Measurements from ENCODE around the gene SERINC1. TPM values are rescaled to one million over a fixed set of nuclear protein-coding genes. Genes with fewer than 3 reads are reported as not detected.
"Not testable (repeated sequence)": the region's sequence is repeated elsewhere in the genome, so short reads cannot be mapped to it uniquely, and the experiment has no call there.

The SERINC1 gene
- total RNA-seq: 44.0 and 46.4 TPM in 2 replicates

GRCh38 chr6:122471107-122472021, at the start of gene SERINC1:
TSS of gene SERINC1 (minus strand) at chr6:122471807. CDS start at chr6:122471737, 70 bp downstream.
- Mint-ChIP-seq H3K4me3 (ENCODE audit: low read depth) (peak within 1 kb of the TSS; percentile 99), H3K27me3 (ENCODE audit: low read depth) (no peaks in the 10 kb centered on the region), H3K9me3 (no peaks in the 10 kb centered on the region), H3K4me1 (ENCODE audit: low read depth) (peaks cover 22% of the 10 kb centered on the region), H3K36me3 (ENCODE audit: low read depth) (peaks cover 15% of the 10 kb centered on the region), H3K27ac (peak within 1 kb of the TSS; percentile 99)
- intact Hi-C loops (cut with micrococcal nuclease): loop anchor here (1.0 to 10.0 kb wide), 3 partner anchors 72 to 253 kb away; partner anchors contain the start of gene HSF2
- peak; percentile 88 for DNase-seq (ENCODE audit: low spot score)

DNA sequence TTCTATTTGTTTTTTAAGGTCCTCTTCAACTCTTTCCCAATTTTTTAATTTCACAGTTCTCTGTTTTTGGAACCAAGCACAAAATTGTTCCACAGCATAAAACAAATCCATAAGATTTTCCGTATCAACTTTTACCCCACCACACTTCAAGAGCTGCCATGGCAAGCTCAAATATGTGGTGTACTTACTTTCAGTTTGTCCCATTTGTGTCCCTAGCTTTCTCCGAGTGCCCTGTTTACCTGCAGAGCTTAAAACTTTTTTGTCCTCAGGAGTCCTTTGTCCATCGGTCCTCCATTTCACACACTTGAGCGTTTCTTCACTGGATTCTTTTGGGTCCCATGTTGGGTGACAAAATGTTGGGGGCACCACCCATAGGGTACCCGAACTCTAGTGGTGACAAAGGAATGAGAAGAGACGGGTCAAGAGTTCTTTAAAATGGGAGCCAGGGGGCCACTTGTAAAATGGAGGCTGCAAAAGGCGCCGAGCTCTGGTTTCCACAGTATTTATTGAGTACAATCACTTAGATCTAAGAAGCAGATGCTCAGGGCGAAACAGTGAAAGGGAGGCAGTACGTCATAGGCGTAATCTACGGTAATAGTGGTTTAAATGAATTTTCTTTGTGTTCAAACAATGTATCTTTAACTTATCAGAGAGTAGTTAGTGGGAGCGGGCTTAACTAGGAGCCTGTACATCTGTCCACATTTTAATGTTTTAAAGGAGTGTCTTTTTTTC, 39.8 kb upstream of the SERINC1 start:
- no peak for DNase-seq (ENCODE audit: low spot score)
- H3K27me3 Mint-ChIP-seq (ENCODE audit: low read depth): peaks cover under 1% of the 10 kb centered on the region
- peaks cover 3% of the 10 kb centered on the region for H3K9me3 Mint-ChIP-seq
- H3K4me3 Mint-ChIP-seq (ENCODE audit: low read depth): no peak overlapping the region
- intact Hi-C loops (cut with micrococcal nuclease): no loop called here
- H3K27ac Mint-ChIP-seq: no peak overlapping the region
- H3K4me1 Mint-ChIP-seq (ENCODE audit: low read depth): no peaks in the 10 kb centered on the region
- H3K36me3 Mint-ChIP-seq (ENCODE audit: low read depth): no peaks in the 10 kb centered on the region

DNA sequence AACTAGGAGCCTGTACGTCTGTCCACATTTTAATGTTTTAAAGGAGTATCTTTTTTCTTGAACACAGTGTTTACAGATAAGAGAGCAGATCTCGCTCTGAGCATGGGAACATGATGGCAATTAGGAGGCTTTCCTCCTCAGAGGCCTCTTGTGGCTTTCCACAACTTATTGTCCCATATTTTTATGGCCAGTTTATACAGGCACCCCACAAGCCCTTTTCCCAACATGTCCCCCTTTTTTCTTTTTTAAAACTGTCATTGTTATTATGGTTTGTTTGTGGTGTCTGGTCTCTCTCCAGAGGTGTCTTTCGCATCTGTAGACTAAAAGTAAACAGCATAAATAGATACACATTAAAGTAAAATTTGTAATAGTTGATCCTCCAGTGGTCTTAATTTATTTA, 33.6 kb upstream of the SERINC1 start:
- H3K9me3 Mint-ChIP-seq: peaks cover 26% of the 10 kb centered on the region
- H3K27me3 Mint-ChIP-seq (ENCODE audit: low read depth); H3K4me1 Mint-ChIP-seq (ENCODE audit: low read depth); intact Hi-C loops (cut with micrococcal nuclease); H3K27ac Mint-ChIP-seq; DNase-seq (ENCODE audit: low spot score); H3K4me3 Mint-ChIP-seq (ENCODE audit: low read depth); H3K36me3 Mint-ChIP-seq (ENCODE audit: low read depth): not testable (repeated sequence)

- intact Hi-C loops (cut with micrococcal nuclease): no loop called here
- no peak overlapping the region for H3K27ac Mint-ChIP-seq
- DNase-seq (ENCODE audit: low spot score): no peak
- H3K4me3 Mint-ChIP-seq (ENCODE audit: low read depth): no peak overlapping the region
- H3K9me3 Mint-ChIP-seq: peaks cover 31% of the 10 kb centered on the region
- H3K4me1 Mint-ChIP-seq (ENCODE audit: low read depth): no peaks in the 10 kb centered on the region
- peaks cover 4% of the 10 kb centered on the region for H3K27me3 Mint-ChIP-seq (ENCODE audit: low read depth)
- no peaks in the 10 kb centered on the region for H3K36me3 Mint-ChIP-seq (ENCODE audit: low read depth)
Measured at GRCh38 chr6:122501475-122501874, 29.9 kb upstream of the SERINC1 start.

DNA sequence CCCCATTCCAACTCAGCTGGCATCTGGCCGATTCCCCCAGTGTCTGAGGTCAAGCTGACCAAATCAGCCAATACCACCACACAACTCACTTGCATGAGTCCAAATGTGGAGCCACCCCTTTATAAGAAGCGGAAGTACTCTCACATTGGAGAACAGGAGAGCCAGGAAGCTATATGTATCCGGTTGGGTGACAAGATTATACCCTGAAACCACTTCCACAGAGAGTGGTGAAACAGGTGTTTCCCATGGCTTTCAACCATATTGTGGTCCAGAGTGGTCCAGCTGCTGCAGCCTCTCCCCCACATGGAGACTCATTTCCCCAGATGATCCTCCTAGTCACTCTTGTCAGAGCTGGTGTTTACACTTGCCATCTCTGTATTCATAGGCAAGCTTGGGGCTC, 24.0 kb upstream of the SERINC1 start:
- H3K4me3 Mint-ChIP-seq (ENCODE audit: low read depth): no peak overlapping the region
- H3K9me3 Mint-ChIP-seq: peaks cover 20% of the 10 kb centered on the region
- peaks cover 3% of the 10 kb centered on the region for H3K36me3 Mint-ChIP-seq (ENCODE audit: low read depth)
- H3K4me1 Mint-ChIP-seq (ENCODE audit: low read depth): peaks cover 5% of the 10 kb centered on the region
- peaks cover 6% of the 10 kb centered on the region for H3K27me3 Mint-ChIP-seq (ENCODE audit: low read depth)
- no peak for DNase-seq (ENCODE audit: low spot score)
- H3K27ac Mint-ChIP-seq: no peak overlapping the region
- intact Hi-C loops (cut with micrococcal nuclease): no loop called here

GRCh38 chr6:122494665-122495272, 23.2 kb upstream of the SERINC1 start:
- Mint-ChIP-seq H3K36me3 (ENCODE audit: low read depth) (peaks cover 3% of the 10 kb centered on the region), H3K9me3 (peaks cover 18% of the 10 kb centered on the region), H3K4me3 (ENCODE audit: low read depth) (no peak overlapping the region), H3K27me3 (ENCODE audit: low read depth) (peaks cover 6% of the 10 kb centered on the region), H3K27ac (no peak overlapping the region), H3K4me1 (ENCODE audit: low read depth) (peaks cover 5% of the 10 kb centered on the region)
- DNase-seq (ENCODE audit: low spot score): no peak
- intact Hi-C loops (cut with micrococcal nuclease): loop anchor here (5.0 kb wide), 2 partner anchors 112 to 233 kb away; no protein-coding TSS in a partner anchor

DNA sequence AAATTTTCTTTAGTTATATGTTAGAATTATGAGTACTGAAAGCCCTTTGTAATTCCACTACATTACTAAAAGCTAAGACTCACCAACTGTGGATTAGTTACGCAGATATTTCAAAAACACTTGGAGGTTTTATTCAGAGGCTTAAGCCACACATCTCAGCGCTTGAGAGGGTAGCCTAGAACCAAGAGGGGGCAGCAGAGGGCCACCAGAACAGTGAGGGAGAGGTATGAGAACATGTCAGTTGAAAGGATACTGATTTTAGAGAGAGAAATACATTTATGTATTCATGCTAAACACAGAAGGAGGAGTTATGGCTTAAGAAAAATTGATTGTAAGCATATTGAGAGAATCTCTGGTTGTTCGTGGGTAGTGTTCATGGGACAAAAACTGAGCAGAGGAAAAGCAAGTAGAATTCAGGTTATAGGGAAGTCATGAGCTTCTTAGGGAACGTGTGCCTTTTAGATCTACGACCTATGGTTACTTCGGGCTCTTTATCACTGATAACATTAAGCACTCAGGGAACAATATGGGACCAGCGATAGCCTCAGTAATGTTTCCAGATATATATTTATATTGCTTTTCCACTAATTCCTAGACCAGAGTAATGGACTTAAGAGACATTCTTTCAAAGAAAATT, 20.4 kb upstream of the SERINC1 start:
- Mint-ChIP-seq H3K4me1 (ENCODE audit: low read depth) (peaks cover 5% of the 10 kb centered on the region), H3K4me3 (ENCODE audit: low read depth) (no peak overlapping the region), H3K27me3 (ENCODE audit: low read depth) (peaks cover 1% of the 10 kb centered on the region), H3K9me3 (peaks cover 9% of the 10 kb centered on the region), H3K27ac (no peak overlapping the region), H3K36me3 (ENCODE audit: low read depth) (peaks cover 3% of the 10 kb centered on the region)
- intact Hi-C loops (cut with micrococcal nuclease): loop anchor here (1.0 to 5.0 kb wide), 3 partner anchors 38 to 235 kb away; no protein-coding TSS in a partner anchor
- peak; percentile 49 for DNase-seq (ENCODE audit: low spot score)

- Mint-ChIP-seq H3K4me1 (ENCODE audit: low read depth) (peaks cover 5% of the 10 kb centered on the region), H3K27ac (no peak overlapping the region), H3K9me3 (peaks cover 4% of the 10 kb centered on the region), H3K4me3 (ENCODE audit: low read depth) (no peak overlapping the region), H3K27me3 (ENCODE audit: low read depth) (peaks cover 1% of the 10 kb centered on the region), H3K36me3 (ENCODE audit: low read depth) (no peaks in the 10 kb centered on the region)
- no peak for DNase-seq (ENCODE audit: low spot score)
- intact Hi-C loops (cut with micrococcal nuclease): loop anchor here (5.0 kb wide), 2 partner anchors 108 to 237 kb away; no protein-coding TSS in a partner anchor
Measured at GRCh38 chr6:122490607-122491006, 19.0 kb upstream of the SERINC1 start.

- Mint-ChIP-seq H3K9me3 (no peaks in the 10 kb centered on the region), H3K27ac (no peak overlapping the region), H3K4me3 (ENCODE audit: low read depth) (no peak overlapping the region), H3K36me3 (ENCODE audit: low read depth) (no peaks in the 10 kb centered on the region), H3K27me3 (ENCODE audit: low read depth) (no peaks in the 10 kb centered on the region), H3K4me1 (ENCODE audit: low read depth) (no peaks in the 10 kb centered on the region)
- intact Hi-C loops (cut with micrococcal nuclease): no loop called here
- no peak for DNase-seq (ENCODE audit: low spot score)
Measured at GRCh38 chr6:122484760-122485159, 13.2 kb upstream of the SERINC1 start.

DNA sequence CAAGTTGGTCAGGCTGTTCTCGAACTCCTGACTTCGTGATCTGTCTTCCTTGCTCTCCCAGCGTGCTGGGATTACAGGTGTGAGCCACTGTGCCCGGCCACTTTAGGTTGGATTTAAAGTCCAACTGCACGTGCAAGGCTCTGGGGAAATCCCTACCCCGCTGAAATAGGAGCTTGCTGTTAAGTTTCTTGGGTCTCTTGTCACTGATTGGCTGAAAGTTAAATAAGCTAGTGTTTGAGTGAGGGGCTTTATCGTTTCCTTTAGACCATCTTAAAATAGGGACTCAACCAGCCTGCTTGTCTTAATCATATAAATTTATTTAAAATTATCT, 11.1 kb upstream of the SERINC1 start:
- no peak overlapping the region for H3K4me3 Mint-ChIP-seq (ENCODE audit: low read depth)

DNA sequence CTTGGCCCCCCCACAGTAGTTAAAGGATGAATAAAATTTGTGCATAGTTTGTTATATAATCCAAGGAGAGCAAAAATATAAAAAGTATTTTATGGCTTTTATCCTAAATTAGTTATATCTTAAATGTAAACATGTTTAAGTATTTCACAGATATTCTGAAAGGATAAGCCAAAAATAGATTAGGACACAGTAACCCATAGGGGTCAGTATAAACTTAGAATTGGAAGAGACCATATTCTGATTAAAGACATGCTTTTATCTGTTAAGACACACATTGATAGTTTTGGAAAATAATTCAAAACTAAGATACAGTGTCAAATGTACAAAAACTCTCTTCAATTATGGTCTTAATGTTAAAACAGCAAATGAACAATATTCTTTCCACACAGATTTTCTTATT, 4.5 kb upstream of the SERINC1 start:
- intact Hi-C loops (cut with micrococcal nuclease): loop anchor here (1.0 to 10.0 kb wide), 2 partner anchors 54 to 249 kb away; no protein-coding TSS in a partner anchor
- H3K4me3 Mint-ChIP-seq (ENCODE audit: low read depth): no peak overlapping the region

More for the DNA sequence above, 11.1 kb upstream of the SERINC1 start:
- no peaks in the 10 kb centered on the region for H3K4me1 Mint-ChIP-seq (ENCODE audit: low read depth)
- intact Hi-C loops (cut with micrococcal nuclease): no loop called here
- H3K27ac Mint-ChIP-seq: no peak overlapping the region
- H3K36me3 Mint-ChIP-seq (ENCODE audit: low read depth): no peaks in the 10 kb centered on the region
- no peak for DNase-seq (ENCODE audit: low spot score)
- H3K27me3 Mint-ChIP-seq (ENCODE audit: low read depth): no peaks in the 10 kb centered on the region
- no peaks in the 10 kb centered on the region for H3K9me3 Mint-ChIP-seq

GRCh38 chr6:122472022-122472340, 374 bp upstream of the SERINC1 start:
- no peaks in the 10 kb centered on the region for H3K27me3 Mint-ChIP-seq (ENCODE audit: low read depth)
- peak overlapping the region; percentile 99 for H3K27ac Mint-ChIP-seq
- peak overlapping the region; percentile 99 for H3K4me3 Mint-ChIP-seq (ENCODE audit: low read depth)
- no peak for DNase-seq (ENCODE audit: low spot score)
- intact Hi-C loops (cut with micrococcal nuclease): loop anchor here (10.0 kb wide), 1 partner anchor 253 kb away; no protein-coding TSS in a partner anchor
- H3K9me3 Mint-ChIP-seq: no peaks in the 10 kb centered on the region
- peaks cover 13% of the 10 kb centered on the region for H3K36me3 Mint-ChIP-seq (ENCODE audit: low read depth)
- H3K4me1 Mint-ChIP-seq (ENCODE audit: low read depth): peaks cover 19% of the 10 kb centered on the region

More for the DNA sequence above, 4.5 kb upstream of the SERINC1 start:
- DNase-seq (ENCODE audit: low spot score): no peak
- H3K4me1 Mint-ChIP-seq (ENCODE audit: low read depth): no peaks in the 10 kb centered on the region
- H3K36me3 Mint-ChIP-seq (ENCODE audit: low read depth): no peaks in the 10 kb centered on the region
- no peaks in the 10 kb centered on the region for H3K27me3 Mint-ChIP-seq (ENCODE audit: low read depth)
- H3K27ac Mint-ChIP-seq: no peak overlapping the region
- H3K9me3 Mint-ChIP-seq: no peaks in the 10 kb centered on the region
